GM18498 (cell line): ENCODE measurements around the gene MED20.

Experiments
- ATAC-seq: cut with Tn5 transposase; IDR thresholded peaks from one replicate; pipeline ENCODE4 v1.9.1; 2021; ENCODE audit warnings: mild to moderate bottlenecking, moderate library complexity; ENCODE audit not compliant: unreplicated experiment

Gene MED20

GRCh38 chr6:41914869-41915530 is 5.9 kb downstream of the MED20 start:
- ATAC-seq: no peak

GRCh38 chr6:41914343-41914742 is 6.6 kb downstream of the MED20 start:
- ATAC-seq: no peak

DNA sequence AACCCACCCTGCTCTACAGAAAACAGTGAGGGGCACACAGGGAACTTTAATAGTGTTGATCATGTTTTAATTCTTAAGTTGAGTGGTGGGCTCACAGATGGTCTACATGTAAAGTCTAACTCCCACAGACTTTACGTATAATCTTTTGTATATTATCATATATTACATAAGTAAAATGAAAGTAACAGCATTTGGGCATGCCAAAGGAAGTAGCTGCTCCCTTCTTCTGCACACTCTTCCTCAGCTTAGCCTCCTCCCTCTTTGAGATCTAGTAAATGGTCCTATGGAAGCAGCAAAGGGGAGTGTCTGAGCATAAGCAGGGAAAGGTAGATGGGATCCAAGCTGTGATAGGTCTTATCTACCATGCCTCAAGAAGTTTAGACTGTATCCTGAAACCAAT is 11.2 kb downstream of the MED20 start:
- ATAC-seq: no peak

DNA sequence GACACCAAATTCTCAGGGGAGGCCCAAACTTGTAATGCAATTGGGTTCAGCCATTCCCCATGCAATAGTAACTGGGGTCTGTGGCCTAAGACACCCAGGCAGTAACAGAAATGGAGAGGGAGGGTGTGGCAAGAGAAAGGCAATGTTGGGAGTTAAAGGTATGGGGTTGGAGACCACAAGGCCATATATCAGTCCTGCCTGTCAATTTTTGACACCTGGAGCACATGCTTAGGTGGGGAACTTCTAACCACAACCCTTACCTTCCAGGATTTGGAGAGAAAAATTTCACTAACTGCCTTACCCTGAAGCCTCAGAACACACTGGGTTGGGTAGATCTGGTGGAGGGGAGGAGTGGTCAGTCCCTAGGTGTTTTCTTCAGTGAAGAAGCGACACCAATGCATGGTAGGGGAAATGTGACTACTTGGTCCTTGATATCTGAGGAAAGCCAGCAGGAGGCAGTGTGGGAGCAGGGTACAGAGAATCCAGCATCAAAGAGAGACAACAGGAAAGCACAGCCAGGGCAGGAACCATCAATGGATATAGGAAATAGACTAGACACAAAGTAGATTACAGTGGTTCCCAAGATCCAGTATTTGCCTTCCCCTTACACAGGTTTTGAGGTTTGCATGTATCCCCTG is 18.9 kb downstream of the MED20 start:
- ATAC-seq: no peak

DNA sequence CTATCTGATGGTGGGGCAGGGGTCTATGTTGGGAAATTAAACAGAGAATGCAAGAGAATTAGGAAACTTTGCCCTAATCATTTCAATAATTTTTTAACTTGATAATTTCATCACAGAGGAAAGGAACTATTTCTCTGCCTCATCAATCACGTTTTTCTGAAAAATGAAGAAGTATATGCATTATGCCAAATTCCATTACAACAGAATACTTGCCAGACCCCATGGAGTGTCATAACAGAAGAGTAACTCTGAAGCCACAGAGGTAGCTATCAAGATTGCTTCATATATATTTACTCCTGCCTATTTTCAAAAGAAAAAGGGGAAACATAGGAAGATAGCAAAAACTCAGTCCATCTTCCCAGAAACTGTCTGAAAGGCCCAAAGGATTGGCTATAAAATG is 20.1 kb downstream of the MED20 start:
- ATAC-seq: no peak

DNA sequence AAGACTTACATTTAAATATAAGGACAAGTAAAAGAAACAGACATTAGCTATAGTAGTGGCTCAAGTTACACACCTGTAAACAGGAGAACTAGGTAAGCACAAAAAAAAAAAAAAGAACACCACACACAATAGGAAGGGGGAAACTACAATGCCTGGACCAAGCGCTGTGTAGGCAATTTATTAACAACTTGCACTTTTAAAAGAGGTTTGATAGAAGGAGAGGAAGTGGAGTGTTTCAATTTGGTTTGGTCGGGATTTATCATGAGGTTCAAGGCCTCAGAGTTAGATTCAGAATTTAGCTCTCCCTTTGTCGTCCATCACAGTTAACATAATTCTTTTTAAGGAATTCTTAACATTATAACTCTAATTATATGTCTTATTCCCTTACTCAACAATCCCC is 24.7 kb downstream of the MED20 start:
- no peak for ATAC-seq

- peak; percentile 89 for ATAC-seq
Observed at GRCh38 chr6:41895300-41896233, 25.4 kb downstream of the MED20 start, which contains the start of gene USP49. Gene USP49 (minus strand): TSS chr6:41895375. CDS start chr6:41806983, 88,392 bp downstream.

DNA sequence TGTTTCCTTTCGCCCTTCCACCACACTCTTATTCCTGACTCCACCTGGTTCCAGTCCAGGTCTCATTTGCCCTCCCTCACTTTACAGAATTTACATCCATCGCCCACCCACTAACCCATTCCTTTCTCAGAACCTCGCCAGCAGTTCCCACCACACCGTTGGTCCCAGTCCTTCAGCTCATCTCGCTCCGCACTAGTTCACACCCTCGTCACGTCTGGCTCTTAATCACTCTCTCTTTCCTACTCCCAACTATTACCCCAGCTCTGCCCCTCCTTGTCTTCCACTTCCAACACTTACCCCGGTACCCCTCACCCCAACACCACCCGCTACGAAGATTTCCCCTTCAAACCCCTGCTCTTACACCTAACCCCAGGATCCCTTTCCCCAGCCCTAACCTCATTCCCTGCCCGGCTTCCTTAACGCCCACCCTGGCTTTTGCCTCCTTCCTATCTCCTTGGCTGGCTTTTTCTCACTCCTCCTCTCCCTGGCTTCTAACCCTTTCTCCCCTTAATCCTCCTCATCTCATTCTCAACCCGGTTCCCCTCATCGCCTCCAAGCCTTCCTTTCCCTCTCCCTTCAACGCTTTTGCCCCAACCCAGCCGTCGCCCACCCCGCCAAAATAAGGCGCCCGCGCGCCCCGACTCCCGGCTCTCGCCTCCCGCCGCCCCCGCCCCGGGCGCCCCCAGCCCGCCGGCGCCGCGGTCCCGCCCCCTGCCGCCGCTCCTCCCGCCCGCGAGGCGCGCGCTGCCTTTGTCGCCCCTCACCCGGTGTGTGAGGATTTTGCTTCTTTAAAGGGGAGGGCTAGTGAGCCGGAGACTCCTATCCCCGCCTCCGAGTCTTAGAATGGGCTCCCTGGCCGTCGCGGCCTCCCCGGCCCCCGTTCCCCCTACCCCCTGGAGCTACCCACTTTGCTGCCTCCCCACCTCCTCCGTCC is 26.3 kb downstream of the MED20 start:
- ATAC-seq: peak; percentile 27

DNA sequence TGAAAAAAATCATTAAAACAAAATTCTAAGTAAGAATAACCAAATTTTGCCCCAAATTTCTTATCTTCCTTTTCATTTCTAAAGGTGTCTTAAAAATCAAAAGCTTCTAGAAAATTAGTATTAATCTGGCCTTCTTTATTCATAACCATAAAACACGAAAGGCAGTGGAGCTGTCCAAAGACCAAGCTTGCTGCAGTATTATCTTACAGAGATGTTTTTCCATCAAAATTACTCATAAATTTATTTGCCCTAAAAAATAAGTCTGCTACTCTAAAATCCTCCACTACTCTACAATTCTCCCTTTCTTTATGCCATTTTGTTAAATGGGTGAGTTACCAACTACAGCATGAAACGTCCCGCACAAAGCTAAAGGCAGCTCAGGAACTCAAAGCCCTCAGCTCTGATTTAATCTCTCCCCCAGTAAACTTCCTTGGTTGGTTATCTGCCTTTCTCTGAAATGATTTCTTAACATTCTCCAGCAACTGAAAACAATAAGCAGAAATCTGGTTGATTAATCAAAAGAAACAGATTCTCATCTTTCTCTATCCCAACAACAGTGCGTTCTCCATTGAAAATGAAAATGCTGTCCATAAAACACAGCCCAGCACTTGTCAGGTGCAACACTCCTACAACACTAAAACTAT is 27.9 kb downstream of the MED20 start:
- ATAC-seq: no peak

DNA sequence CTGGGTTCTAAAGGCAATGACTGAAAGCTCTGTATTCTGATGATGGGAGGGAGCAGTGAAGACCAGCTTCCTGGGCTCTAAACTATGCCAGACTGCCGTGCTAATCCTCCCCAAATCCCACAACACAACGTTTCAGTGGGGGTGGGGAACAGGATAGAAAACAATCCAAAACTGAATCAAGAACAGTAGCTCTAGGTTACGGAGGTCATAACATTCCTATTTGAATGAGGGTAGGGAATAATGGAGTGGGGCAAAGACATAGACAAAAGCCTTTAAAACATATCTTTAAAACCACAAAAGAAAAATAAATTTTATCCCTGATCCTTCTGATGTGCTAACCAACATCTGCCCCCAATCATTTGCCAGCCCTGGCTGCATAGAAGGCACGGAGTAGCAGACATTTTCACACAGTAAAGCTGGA is 33.6 kb downstream of the MED20 start:
- no peak for ATAC-seq

- ATAC-seq: no peak
Observed at GRCh38 chr6:41885930-41886329, 35.0 kb downstream of the MED20 start.

GRCh38 chr6:41884957-41885356 is 36.0 kb downstream of the MED20 start:
- no peak for ATAC-seq

DNA sequence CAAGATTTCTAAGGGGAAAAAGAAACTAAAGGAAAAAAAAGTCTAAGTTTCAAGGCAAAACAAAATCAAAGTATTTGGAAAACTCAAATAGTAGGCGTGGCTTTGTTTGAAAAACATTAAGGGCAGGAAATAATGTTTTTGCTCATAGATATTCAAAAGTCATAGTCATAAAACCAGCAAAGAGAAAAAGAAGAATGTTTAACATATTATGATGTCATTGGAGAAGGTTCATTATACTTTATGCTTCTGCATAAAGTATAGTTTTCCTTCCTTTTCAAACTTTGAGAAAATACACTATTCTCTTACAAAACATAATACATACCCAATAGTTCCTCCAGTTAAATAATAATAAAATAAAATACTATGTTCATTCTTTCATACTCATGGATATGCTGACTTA is 39.4 kb downstream of the MED20 start:
- ATAC-seq: no peak

GRCh38 chr6:41878961-41879405 is 42.0 kb downstream of the MED20 start:
- no peak for ATAC-seq

- no peak for ATAC-seq
Observed at GRCh38 chr6:41878246-41878645, 42.7 kb downstream of the MED20 start.

- no peak for ATAC-seq
Observed at GRCh38 chr6:41877051-41877680, 43.8 kb downstream of the MED20 start.

- no peak for ATAC-seq
Observed at GRCh38 chr6:41874741-41875140, 46.2 kb downstream of the MED20 start.

DNA sequence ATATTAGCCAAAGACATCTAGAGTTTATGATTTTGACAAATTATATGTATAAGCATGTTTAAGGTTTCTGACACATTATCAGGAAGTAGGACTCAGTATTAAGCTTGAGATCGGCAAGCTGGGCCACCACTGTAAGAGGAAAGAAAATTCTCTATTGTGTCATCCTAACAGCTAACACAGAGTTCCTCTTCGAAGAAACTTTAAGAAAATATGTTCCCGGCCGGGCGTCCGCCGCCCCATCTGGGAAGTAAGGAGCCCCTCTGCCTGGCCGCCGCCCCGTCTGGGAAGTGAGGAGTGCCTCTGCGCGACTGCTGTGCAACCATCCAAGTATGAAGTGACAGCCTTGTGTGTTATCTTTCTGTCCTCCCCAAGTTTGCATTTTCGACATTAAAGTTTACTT is 48.8 kb downstream of the MED20 start:
- ATAC-seq: no peak

GRCh38 chr6:41871691-41872090 is 49.2 kb downstream of the MED20 start:
- no peak for ATAC-seq
